ENCODE data around the gene RNF213.
"Not testable (repeated sequence)": the region's sequence is repeated elsewhere in the genome, so short reads cannot be mapped to it uniquely, and the experiment has no call there.

Gene RNF213

DNA sequence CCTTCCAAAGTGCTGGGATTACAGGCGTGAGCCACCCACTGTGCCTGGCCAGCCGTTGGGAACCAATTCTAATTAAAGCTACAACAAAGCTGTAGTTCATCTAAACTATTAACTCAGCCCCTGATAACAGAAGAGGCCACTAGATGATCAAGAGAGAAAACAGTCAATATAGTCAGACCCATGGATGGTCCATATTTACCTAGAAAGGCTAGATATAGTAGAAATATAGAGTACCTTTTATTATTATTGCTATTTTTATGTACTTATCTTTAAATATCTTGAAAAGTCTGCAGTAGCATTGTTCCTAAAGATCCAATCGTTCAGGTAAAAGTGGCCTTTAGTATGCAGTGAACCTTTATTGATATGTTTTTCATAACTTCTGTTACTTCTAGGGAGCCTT is 43.2 kb downstream of the RNF213 start:
- DNase-seq (ENCODE audit: extremely low spot score), result no peak
- ChIA-PET CTCF (no interaction called here), POLR2A (no interaction called here)
- no peak for TF ChIP-seq CTCF (IDR thresholded peaks at IDR 0.05; ENCODE audit: control extremely low read depth, extremely low read depth, low read depth, missing control alignments)

- DNase-seq (ENCODE audit: extremely low spot score), result no peak
- no peak for TF ChIP-seq CTCF (IDR thresholded peaks at IDR 0.05; ENCODE audit: control extremely low read depth, extremely low read depth, low read depth, missing control alignments)
- POLR2A ChIA-PET, result no interaction called here
- CTCF ChIA-PET, result interaction anchor here (0.8 to 1.8 kb wide), 5 partner anchors 10 to 111 kb away, joined by 3 to 4 read pairs (median 3); no protein-coding TSS in a partner anchor
These were observed 47.5 kb downstream of the RNF213 start for GRCh38 chr17:80307994-80308691.

DNA sequence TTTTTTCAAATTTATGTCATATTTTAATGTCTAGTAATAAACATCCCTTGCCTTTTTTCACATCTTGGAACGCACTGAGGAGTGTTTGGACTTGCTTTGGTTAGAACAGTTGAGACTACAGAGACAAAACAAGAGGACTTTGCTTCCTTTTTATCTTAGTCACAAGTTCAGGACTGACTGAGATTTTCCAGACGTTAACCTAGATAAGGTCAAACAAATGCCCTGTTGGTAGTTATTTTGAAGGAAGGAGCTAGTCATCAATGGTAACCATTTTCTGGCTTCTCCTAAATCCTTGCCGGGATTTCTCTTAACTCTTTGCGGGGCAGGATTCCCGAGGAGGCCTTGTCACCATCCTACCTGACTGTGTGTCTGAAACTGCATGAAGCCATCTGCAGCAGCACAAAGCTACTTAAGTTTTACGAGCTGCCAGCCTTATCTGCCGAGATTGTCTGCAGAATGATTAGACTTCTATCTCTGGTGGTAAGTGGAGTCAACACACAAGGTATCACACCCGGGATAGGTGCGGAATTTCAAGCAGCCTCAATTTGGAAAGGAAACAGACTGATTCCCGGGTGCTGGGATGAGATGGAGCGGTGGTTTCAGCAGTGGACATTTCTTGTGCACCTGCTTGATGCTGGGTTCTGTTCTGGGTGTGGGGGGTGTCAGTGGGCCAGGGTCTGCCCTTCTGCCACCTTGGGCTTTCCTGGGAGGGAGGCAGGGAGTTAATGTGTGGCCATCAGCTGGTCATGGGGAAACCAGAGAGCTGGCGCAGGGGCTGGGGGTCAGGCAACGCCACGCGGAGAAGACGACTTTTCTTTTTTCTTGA is 48.3 kb downstream of the RNF213 start:
- POLR2A ChIA-PET, result no interaction called here
- DNase-seq (ENCODE audit: extremely low spot score), result no peak
- CTCF ChIA-PET, result interaction anchor here (0.7 to 1.4 kb wide), 2 partner anchors 8 to 13 kb away, joined by 3 read pairs; no protein-coding TSS in a partner anchor

DNA sequence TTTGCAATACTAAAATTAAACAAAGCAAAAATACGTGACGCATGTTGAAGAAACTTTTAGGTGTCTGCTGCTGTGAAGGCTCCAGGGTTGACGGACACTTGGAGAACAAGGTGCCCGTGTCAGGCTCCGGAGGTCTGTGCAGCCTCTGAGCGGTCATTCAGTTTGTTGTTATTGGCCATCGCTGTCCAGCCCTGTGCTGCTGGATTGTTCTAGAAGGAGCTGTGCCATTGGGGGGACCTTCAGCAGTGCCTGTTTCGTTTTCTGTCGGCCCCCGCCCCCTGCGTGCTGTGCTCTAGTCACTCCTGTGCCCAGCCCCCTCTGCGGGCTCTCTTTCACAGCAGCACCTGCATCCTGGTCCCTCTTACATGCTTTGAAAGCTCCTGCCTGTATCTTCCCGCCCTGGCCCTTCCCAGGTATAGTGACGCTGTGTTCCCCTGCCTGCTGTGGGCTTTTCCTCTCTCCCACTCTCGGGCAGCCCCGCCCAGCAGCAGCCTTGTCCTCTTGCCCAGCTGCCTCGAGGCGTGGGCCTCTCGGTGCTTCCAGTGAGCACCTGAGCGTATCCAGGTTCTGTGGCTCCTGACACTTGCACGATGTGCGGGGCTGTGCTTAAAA is 50.7 kb downstream of the RNF213 start:
- no peak for TF ChIP-seq CTCF (IDR thresholded peaks at IDR 0.05; ENCODE audit: control extremely low read depth, extremely low read depth, low read depth, missing control alignments)
- no peak for DNase-seq (ENCODE audit: extremely low spot score)
- POLR2A ChIA-PET, result no interaction called here
- CTCF ChIA-PET, result no interaction called here

More for the DNA sequence above, 48.3 kb downstream of the RNF213 start:
- TF ChIP-seq CTCF (IDR thresholded peaks at IDR 0.05; ENCODE audit: control extremely low read depth, extremely low read depth, low read depth, missing control alignments), result no peak

DNA sequence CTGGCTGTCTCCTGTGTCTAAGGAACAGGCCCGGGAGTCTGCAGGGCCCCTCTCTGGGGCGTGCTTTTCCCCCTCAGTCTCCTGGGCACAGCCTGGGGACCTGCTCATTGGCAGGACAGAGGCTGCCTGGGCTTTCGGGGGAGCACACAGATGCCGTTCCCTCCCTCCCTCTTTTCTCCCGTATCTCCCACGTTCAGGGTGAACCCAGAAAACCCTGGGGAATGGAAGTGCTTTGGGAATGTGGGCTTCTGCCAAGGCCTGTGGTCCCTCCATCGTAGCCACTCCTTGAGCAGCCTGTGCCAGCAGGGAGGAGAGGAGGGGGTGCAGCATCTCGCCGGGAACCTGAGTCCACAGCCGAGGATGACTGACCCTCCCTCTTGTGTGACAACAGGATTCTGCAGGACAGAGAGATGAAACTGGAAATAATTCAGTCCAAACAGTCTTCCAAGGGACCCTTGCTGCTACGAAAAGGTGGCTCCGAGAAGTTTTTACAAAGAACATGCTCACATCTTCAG is 52.0 kb downstream of the RNF213 start:
- no peak for DNase-seq (ENCODE audit: extremely low spot score)
- no peak for TF ChIP-seq CTCF (IDR thresholded peaks at IDR 0.05; ENCODE audit: control extremely low read depth, extremely low read depth, low read depth, missing control alignments)
- ChIA-PET CTCF (no interaction called here), POLR2A (no interaction called here)

DNA sequence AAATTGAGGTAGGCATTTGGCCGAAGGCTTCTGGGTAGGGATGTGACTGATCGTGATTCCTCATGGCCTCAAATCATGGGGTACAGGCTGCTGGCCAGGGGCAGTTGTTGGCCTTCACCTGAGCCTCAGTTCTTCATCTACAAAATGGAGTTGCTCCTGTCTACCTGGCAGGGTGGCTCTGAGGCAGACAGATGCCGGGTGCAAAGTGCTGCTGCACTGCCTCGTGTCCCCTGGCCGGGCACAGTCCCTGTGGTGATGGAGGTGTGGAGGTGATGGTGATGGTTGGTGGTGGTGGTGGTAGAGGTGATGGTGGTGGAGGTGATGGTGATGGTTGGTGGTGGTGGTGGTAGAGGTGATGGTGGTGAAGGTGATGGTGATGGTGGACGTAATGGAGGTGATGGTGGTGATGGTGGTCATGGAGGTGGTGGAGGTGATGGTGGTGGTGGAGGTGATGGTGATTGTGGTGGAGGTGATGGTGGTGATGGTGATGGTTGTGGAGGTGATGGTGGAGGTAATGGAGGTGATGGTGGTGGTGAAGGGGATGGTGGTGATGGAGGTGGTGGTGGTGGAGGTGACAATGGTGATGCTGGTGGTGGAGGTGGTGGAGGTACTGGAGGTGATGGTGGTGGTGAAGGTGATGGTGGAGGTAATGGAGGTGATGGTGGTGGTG is 52.6 kb downstream of the RNF213 start:
- TF ChIP-seq CTCF (IDR thresholded peaks at IDR 0.05; ENCODE audit: control extremely low read depth, extremely low read depth, low read depth, missing control alignments), result no peak
- ChIA-PET POLR2A (no interaction called here), CTCF (no interaction called here)
- no peak for DNase-seq (ENCODE audit: extremely low spot score)

DNA sequence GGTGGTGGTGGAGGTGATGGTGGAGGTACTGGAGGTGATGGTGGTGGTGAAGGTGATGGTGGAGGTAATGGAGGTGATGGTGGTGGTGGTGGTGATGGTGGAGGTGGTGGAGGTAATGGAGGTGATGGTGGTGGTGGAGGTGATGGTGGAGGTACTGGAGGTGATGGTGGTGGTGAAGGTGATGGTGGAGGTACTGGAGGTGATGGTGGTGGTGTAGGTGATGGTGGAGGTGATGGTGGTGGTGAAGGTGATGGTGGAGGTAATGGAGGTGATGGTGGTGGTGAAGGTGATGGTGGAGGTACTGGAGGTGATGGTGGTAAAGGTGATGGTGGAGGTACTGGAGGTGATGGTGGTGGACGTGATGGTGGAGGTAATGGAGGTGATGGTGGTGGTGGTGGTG is 53.3 kb downstream of the RNF213 start:
- POLR2A ChIA-PET; CTCF ChIA-PET; DNase-seq (ENCODE audit: extremely low spot score): not testable (repeated sequence)

Measured in GM10248 (cell line).